ENCODE measurements around the gene RSF1. TPM values are rescaled to one million over a fixed set of nuclear protein-coding genes. Genes with fewer than 3 reads are reported as not detected.

Gene RSF1
- total RNA-seq, 1 experiment from 2014 or later: 55.5 TPM

- DNase-seq (ENCODE audit: low spot score): no peak
These were observed 72.3 kb downstream of the RSF1 start for GRCh38 chr11:77748266-77748665.

GRCh38 chr11:77747381-77747969, 73.0 kb downstream of the RSF1 start:
- DNase-seq (ENCODE audit: low spot score): no peak

GRCh38 chr11:77736473-77736872, 84.0 kb downstream of the RSF1 start:
- DNase-seq (ENCODE audit: low spot score): no peak

- no peak for DNase-seq (ENCODE audit: low spot score)
These were observed 85.6 kb downstream of the RSF1 start for GRCh38 chr11:77734890-77735289.

- no peak for DNase-seq (ENCODE audit: low spot score)
These were observed 88.4 kb downstream of the RSF1 start for GRCh38 chr11:77732143-77732542.

GRCh38 chr11:77730789-77731188, 89.7 kb downstream of the RSF1 start:
- no peak for DNase-seq (ENCODE audit: low spot score)

GRCh38 chr11:77729063-77729462, 91.5 kb downstream of the RSF1 start:
- DNase-seq (ENCODE audit: low spot score): no peak

- no peak for DNase-seq (ENCODE audit: low spot score)
These were observed 92.2 kb downstream of the RSF1 start for GRCh38 chr11:77728203-77728786.

- no peak for DNase-seq (ENCODE audit: low spot score)
These were observed 94.0 kb downstream of the RSF1 start for GRCh38 chr11:77726524-77726923.

- DNase-seq (ENCODE audit: low spot score): no peak
These were observed 95.1 kb downstream of the RSF1 start for GRCh38 chr11:77725433-77725832.

- no peak for DNase-seq (ENCODE audit: low spot score)
These were observed 95.9 kb downstream of the RSF1 start for GRCh38 chr11:77724636-77725035.

GRCh38 chr11:77723024-77723423, 97.5 kb downstream of the RSF1 start:
- DNase-seq (ENCODE audit: low spot score): no peak

GRCh38 chr11:77710358-77710757, 110.2 kb downstream of the RSF1 start:
- no peak for DNase-seq (ENCODE audit: low spot score)

- no peak for DNase-seq (ENCODE audit: low spot score)
These were observed 114.5 kb downstream of the RSF1 start for GRCh38 chr11:77705876-77706579.

- peak; percentile 59 for DNase-seq (ENCODE audit: low spot score)
These were observed 115.2 kb downstream of the RSF1 start for GRCh38 chr11:77705195-77705875.

GRCh38 chr11:77704029-77704428, 116.5 kb downstream of the RSF1 start:
- no peak for DNase-seq (ENCODE audit: low spot score)

- no peak for DNase-seq (ENCODE audit: low spot score)
These were observed 121.1 kb downstream of the RSF1 start for GRCh38 chr11:77699425-77699824.

- DNase-seq (ENCODE audit: low spot score): no peak
These were observed 121.6 kb downstream of the RSF1 start for GRCh38 chr11:77698896-77699295.

- no peak for DNase-seq (ENCODE audit: low spot score)
These were observed 122.7 kb downstream of the RSF1 start for GRCh38 chr11:77697865-77698264.

- no peak for DNase-seq (ENCODE audit: low spot score)
These were observed 125.1 kb downstream of the RSF1 start for GRCh38 chr11:77695417-77695816.

GRCh38 chr11:77690649-77691048, 129.9 kb downstream of the RSF1 start:
- no peak for DNase-seq (ENCODE audit: low spot score)

GRCh38 chr11:77687088-77687487, 133.4 kb downstream of the RSF1 start:
- no peak for DNase-seq (ENCODE audit: low spot score)

GRCh38 chr11:77677138-77677537, 143.4 kb downstream of the RSF1 start:
- DNase-seq (ENCODE audit: low spot score): no peak
